Stimulated activated CD8-positive, alpha-beta memory T cell treated with anti-CD3 and anti-CD28 coated beads, Interleukin-15, amount 100 ng/mL, for 48 hours (primary cell): ENCODE measurements around the gene DPF3.

Experiments
- DNase-seq, 2 donors: peaks; one replicate each; pipeline ENCODE4 v3.0.0-alpha.2; 2020; ENCODE audit warnings: low read depth in 2 of 2

Gene DPF3

GRCh38 chr14:72839753-72840607 lies 53.9 kb downstream of the DPF3 start:
- no peak for DNase-seq

GRCh38 chr14:72839351-72839750 lies 54.5 kb downstream of the DPF3 start:
- no peak for DNase-seq

- DNase-seq, result no peak
These were observed 57.8 kb downstream of the DPF3 start for GRCh38 chr14:72836085-72836484.

- no peak for DNase-seq
These were observed 60.7 kb downstream of the DPF3 start for GRCh38 chr14:72833174-72833573.

- no peak for DNase-seq
These were observed 62.9 kb downstream of the DPF3 start for GRCh38 chr14:72830786-72831594.

GRCh38 chr14:72830356-72830755 lies 63.5 kb downstream of the DPF3 start:
- no peak for DNase-seq

GRCh38 chr14:72828604-72829003 lies 65.3 kb downstream of the DPF3 start:
- no peak for DNase-seq

GRCh38 chr14:72826039-72826438 lies 67.9 kb downstream of the DPF3 start:
- no peak for DNase-seq

- DNase-seq, result no peak
These were observed 68.4 kb downstream of the DPF3 start for GRCh38 chr14:72825486-72825885.

- no peak for DNase-seq
These were observed 69.8 kb downstream of the DPF3 start for GRCh38 chr14:72824051-72824450.

GRCh38 chr14:72822946-72823611 lies 70.8 kb downstream of the DPF3 start:
- no peak for DNase-seq

- no peak for DNase-seq
These were observed 74.9 kb downstream of the DPF3 start for GRCh38 chr14:72818998-72819397.

- DNase-seq, result no peak
These were observed 77.6 kb downstream of the DPF3 start for GRCh38 chr14:72816287-72816686.

- DNase-seq, result no peak
These were observed 78.5 kb downstream of the DPF3 start for GRCh38 chr14:72815430-72815829.

GRCh38 chr14:72812292-72812851 lies 81.5 kb downstream of the DPF3 start:
- DNase-seq, result no peak

- peak; percentile 60 to 63 for DNase-seq
These were observed 83.7 kb downstream of the DPF3 start for GRCh38 chr14:72810201-72810600.

GRCh38 chr14:72809063-72809462 lies 84.8 kb downstream of the DPF3 start:
- no peak for DNase-seq

- no peak for DNase-seq
These were observed 85.3 kb downstream of the DPF3 start for GRCh38 chr14:72808564-72808963.

GRCh38 chr14:72802588-72802946 lies 91.3 kb downstream of the DPF3 start:
- no peak for DNase-seq

- DNase-seq, result no peak
These were observed 91.9 kb downstream of the DPF3 start for GRCh38 chr14:72801836-72802587.

GRCh38 chr14:72801381-72801812 lies 92.5 kb downstream of the DPF3 start:
- DNase-seq, result no peak
